Retina (tissue), 1 donor: Measurements from ENCODE around the gene CD300LF.

Source experiments
- DNase-seq: peaks from one replicate; pipeline ENCODE4 v3.0.0-alpha.2; 2016

The CD300LF gene

DNA sequence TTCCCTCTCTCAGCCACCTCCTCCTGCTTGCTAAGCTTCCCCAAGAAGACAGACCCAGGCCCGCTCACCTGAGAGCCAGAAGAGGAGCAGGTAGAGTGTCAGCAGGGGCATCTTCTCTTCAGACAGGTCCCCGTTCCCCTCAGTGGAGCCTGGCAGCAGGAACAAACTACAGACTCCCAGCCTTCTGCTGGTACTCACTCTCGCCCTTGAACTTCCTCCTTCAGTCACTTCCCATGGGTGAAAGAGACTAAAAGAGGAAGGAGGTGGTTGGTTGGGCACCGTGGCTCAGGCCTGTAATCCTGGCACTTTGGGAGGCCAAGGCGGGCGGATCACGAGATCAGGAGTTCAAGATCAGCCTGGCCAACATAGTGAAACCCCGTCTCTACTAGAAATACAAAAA, at the start of gene CD300LF:
Gene CD300LF, minus strand, starts transcription at position 168 of the 400 bp plus-strand sequence. Its CDS starts 57 bp downstream, at position 111.
- no peak for DNase-seq

DNA sequence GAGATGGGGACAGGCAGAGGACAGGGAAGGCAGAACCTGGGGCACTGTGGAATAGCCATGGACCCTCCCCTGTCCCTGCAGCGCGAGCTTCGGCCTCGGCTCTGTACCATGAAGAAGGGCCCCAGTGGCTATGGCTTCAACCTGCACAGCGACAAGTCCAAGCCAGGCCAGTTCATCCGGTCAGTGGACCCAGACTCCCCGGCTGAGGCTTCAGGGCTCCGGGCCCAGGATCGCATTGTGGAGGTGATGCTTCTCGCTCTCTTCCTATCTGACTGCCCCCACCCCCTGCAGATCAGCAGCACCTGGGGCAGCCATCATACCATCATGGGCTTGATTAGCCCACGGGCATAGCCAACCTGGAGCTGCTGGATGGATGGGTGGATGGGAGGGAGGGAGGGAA, 49.2 kb upstream of the CD300LF start:
- no peak for DNase-seq

DNA sequence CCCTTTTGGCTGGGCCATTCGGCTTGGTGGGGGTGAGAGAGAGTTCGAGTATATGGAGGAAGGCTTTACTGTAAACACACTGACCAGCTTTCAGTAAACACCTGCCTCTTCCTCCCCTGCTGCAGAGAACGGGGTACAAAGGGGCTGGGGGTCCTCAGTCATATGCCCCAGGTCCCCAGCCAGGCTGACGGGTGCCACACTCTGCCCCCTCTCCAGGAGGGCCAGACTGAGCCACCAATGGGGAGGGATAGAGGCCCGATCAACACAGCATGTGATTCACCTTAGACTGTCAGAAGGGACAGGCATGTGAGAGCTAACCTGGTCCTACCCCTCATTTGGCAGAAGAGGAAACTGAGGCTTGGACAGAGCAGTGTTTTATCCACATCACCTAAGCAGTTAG, 48.7 kb upstream of the CD300LF start:
- DNase-seq: no peak

DNA sequence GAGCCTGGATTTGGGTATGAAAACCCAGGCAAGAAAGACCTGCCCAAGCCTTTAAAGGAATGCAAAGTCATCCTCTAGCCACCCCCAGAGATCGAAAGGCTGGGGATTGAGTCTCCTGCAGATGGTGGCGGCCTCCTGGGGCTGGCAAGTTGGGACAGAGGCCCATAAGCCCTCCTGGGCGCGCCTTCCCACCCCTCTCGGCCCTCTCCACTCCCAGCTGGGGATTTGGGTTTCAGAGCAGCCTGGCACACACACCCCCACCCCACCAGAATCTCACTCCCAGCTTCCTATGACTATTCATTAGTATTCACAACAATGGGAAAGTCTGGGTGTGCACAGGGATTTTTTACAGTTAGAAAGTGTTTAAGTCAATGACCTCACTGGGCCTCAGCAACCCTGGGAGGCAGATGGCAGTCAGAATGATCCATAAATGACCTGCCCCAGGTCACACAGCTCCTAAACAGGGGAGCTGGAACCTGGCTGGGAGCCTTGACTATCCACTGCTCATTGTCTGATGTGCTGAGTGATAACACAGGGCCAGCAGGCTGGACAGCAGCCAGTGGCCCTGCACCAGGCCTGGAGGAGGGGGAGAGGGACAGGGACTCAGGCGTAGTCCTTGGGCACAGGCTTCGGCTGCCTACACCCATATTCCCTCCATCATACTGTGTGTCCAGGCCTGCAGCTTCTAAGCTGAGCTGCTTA, 47.8 kb upstream of the CD300LF start:
- DNase-seq: no peak

DNA sequence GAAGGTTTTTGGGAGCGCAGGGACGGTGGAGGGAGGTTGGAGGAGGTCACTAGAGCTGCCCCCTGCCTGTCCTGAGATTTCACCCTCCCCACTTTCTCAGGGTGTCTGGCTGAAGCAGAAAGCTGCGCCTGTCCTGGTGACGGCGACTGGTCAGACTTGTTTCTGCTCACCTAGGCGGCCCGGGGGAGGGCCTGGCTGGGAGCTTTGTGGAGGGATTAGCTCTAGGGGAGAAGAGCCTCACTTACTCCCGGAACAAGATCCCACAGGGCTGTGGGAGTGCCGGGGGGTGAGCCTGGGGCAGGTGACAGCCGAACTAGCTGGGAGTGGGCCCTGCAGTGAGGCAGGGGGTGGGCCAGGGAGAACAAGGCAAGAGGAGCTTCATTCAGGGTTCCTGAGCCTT, 47.2 kb upstream of the CD300LF start:
- no peak for DNase-seq

DNA sequence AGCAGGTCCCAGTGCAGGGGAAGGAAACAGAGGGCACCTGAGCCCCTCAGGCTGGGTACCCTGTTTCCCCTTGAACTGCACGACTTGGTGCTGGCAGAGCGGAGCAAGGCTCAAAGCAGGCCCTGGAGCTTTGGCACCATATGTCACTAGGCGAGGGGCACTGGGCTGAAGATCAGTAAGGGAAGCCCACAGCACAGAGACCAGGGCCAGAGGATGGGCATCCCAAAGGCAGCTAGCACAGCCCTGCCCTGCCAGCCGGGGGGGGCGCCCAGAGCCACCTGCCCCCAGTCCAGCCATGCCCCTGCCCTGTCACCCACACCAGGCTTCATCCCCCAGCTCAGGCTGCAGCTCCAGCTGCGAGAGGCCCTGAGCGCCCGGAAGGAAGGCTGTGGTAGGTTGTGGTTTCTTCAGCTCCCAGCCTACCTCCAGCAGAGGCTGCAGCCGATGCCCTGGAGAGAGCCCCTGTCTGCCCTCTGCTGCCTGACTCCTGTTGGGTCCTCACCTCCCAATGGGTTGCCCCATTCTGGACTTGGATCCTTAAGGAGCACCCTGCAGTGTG, 46.6 kb upstream of the CD300LF start:
- DNase-seq: no peak

DNA sequence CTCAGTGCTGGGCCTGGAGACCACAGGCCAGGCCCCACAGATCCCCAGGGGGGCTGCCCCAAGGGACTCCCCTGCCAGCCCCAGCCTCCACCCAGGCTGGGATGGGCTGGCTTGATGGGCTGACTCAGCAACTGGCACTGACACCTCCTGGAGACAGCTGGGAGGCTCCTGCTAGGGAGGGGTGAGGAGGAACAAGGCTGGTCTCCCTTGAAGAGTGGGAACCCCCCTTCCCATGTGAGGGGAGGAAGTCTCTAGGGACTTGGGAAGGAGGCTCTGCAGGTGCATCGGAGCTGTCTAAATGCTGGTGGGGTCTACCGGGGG, 46.1 kb upstream of the CD300LF start:
- no peak for DNase-seq

DNA sequence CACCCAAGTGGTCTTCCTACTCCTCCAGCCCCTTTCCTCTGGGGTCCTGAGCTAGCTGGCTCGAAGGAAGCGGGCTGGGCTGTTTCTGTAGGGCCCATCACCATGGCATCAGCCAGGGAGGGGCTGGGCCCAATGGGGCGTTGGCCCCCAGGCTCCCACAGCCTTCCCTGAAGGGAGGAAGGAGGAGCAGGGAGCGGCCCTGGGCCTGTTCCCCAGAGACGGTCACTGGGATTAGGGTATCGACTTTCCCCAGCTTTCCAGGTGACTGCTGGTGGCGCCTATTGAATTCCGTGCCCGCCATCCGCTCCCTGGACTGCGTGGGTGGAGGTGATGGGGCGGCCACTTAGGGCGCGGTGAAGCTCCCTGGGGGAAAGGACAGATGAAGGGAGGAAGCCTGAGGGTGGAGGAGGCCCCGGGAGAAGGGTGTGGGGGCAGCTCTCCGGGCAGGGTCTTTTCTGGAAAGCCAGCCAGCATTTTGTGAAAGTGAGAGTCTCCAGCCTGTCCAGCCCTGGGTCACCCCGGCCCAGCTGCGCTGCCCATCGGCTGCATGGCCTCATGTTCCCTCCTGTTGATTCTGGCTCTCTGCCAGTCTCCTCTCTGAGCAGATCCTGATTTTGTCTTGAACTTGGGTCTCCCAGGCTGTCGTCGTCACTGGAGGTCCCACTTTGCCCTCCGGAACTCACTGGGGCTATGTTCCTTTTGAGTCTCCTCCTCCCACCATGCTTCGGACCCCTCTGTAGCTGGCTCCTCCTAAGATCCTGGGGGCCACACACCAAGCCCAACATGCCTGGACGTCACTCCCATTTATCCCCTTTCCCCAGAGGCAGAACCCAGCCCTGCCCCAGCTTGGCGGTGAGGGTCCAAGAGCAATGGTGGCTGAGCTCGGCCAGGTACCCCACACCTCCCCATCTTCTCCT, 45.5 kb upstream of the CD300LF start:
- no peak for DNase-seq

DNA sequence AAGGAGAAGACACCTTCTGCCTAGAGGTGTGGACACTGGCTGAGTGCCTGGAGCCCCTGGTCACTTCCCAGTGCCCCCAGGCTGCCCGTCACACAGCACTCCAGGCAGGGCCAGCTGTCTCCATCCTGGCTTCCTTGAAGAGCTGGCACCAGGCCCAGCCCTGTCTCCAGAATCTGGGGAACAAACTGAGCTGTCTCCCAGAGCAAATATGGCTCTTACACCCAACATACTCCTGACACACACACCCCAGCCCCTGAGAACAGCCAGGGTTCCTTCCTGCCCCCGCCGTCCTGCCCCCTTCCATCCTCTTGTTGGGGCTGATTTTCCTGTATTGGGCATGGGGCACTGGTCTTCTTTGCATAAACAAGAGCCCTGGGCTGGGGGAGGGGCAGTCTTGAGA, 44.8 kb upstream of the CD300LF start:
- no peak for DNase-seq

DNA sequence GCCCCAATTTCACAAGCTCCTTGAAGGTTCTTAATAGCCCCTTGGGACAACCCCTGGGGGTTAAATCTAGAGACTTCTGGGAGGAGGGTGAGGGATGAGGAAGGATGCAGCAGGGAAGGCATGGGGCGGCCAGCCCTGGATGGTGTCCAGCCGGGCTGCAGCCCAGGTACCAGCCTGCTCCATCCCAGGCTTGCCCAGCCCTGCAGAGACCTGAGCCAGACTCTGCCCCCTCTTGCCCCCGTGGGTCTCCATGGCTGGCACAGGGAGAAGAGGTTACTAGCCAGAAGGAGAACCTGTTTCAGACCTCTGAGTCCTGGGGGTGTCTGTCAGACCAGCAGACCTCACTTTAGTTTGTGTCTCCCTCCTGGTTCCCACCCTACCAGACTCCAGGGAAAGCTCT, 44.2 kb upstream of the CD300LF start:
- no peak for DNase-seq

DNA sequence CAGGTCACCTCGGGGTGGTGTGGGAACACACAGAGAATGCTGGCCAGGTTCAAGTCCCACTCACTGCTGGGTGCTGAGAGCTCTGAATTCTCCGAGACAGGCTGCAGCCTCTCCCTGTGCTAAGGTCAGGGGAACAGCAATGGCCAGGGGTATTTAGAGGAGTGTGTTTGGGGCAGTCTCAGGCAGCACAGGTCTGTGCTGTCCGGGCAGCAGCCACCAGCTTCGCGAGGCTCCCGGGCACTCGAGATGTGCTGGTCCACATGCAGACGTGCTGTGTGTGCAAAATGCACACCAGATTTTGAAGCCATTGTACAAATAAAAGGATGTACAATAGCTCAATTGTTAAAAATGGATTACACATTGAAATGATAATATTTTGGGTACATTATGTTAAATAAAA, 42.8 kb upstream of the CD300LF start:
- DNase-seq: no peak

DNA sequence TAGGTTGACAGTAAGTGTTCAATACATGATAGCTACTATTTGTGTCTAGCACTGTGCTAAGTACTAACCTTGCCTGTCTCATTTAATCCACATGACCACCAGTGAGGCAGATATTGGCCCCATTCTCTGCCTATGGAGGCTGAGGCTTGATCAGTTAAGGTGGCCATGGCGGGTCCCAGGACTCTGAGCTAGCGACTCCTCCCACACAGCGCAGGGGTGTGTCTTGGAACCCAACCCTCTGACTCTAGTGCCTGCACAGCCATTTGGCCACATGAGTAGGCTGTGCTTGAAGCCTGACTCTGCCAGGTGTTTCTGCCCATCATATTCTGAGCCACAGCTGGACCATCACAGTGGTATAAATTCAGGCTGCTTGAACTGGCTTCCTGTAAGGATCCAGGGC, 42.1 kb upstream of the CD300LF start:
- no peak for DNase-seq

DNA sequence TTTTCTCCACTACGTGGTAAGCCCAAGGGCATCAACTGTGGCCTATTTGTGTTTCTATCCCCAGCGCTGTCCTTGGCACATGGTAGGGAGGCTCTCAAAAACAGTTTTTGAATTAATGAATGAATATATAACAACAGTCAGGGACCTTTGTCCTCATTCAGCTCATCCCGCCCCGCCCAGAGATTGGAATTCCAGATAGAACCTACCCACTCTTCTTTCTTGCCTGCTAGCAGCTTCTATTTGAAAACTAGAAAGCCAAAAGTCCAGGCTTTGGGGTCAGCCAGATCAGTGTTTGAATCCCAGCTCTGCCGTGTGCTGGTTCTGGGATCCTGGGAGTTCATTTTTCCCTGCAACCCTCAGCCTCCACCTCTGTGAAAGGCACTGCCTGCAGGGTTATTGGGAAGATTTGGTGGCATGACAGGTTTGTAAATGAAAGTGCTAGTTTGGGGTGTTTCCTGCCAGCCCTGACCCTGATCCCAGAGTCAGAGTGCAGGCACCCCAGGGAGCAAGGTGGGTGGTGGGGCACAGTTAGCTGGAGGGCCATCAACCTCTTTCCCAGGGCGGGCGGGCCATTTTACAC, 40.2 kb upstream of the CD300LF start:
- no peak for DNase-seq

DNA sequence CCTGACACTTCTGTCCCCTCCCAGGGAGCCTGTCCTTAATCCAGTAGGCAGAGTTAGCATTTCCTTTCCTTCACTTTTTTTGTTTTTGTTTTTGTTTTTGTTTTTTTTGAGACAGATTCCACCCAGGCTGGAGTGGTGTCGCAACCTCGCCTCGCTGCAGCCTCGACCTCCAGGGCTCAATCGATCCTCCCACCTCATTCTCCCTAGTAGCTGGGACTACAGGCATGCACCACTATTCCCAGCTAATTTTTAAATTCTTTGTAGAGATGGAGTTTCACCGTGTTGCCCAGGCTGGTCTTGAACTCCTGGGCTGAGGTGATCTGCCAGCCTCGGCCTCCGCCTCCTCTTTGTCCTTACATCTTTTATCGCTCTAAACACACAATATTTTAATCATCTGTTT, 39.7 kb upstream of the CD300LF start:
- no peak for DNase-seq

DNA sequence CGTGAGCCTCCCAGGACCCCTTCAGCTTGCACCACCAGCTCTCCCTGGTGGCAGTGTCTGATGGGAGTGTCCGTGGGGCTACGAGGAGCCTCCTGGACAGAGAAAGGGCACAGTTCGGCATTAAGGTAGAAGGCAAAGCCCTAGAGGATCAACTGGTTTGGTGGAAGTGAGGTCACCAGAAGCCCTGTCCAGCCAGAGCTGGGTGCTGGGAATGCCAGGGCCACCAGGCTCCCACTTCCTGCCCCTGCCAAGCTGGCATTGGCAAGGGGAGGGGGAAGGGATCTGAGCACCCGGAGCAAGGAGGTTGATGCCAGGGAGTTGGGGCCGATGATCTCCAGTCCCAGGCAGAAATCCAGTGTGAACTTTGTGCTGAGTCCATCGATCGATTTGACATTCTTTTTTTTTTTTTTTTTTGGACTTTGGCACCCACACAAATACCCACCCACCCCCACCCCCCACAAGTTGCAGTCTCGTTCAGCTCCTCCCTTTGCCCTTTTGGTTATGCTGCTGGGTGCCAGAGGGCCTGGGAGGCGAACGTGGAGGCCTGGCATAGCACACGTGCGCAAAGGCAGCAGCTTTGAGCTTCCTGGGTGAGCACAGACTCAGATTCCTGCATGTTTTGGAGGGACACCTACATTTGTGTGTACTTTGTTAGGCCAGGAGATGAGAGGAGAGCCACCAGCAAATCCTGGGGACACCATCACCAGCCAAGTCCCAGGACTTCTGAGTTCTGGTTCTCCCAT, 37.8 kb upstream of the CD300LF start:
- DNase-seq: no peak

DNA sequence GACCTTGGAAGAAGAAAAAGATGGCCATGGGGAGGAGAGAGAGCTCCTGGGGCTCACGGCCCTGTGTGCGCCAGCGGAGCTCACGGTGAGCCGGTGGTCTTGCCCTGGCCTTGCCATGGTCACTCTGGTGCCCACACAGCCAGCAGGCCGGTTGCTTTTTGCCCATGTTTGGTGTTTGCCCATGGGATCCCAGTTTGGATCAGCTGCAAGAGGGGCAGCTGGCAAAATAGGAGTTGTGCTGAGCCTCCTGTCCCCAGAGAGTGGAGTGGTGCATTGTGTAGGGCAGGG, 37.3 kb upstream of the CD300LF start:
- DNase-seq: no peak

DNA sequence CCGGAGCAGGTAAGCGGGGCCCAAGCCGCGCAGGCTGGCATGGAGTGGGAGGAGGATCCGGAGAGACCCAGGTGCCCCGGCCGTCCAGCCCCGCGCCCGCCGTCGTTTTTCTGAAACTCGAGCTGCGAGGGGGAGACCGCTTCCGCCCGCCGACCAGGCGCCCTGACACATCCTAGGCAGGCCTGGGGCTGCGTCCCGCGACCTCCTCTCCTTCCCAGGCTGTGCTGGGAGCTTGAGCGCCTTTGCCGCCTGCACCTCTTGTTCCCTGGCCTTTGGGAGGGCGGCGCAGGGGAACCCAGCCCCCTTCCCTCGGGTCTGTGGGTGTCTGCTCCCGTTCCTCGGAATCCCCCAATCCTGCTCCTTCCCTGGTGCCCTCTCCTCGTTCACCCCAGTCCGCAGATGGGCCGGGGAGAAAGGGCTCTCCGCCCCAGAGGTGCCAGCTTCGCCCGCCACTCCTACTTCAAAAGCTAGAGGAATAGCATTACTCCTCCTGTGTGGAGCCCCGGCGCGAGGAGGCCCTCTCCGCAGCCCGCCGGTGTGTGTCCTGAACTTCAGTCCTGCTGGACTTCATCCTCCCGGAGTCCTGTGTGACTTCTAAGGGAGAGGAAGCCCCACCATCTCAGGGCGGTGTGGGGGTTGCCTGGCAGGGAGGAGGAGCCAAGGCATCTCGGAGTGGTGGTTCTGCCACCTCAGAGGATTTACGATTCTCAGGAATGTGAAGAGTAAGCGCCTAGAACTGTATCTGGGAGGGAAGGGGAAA, 36.7 kb upstream of the CD300LF start:
- peak; percentile 52 for DNase-seq

DNA sequence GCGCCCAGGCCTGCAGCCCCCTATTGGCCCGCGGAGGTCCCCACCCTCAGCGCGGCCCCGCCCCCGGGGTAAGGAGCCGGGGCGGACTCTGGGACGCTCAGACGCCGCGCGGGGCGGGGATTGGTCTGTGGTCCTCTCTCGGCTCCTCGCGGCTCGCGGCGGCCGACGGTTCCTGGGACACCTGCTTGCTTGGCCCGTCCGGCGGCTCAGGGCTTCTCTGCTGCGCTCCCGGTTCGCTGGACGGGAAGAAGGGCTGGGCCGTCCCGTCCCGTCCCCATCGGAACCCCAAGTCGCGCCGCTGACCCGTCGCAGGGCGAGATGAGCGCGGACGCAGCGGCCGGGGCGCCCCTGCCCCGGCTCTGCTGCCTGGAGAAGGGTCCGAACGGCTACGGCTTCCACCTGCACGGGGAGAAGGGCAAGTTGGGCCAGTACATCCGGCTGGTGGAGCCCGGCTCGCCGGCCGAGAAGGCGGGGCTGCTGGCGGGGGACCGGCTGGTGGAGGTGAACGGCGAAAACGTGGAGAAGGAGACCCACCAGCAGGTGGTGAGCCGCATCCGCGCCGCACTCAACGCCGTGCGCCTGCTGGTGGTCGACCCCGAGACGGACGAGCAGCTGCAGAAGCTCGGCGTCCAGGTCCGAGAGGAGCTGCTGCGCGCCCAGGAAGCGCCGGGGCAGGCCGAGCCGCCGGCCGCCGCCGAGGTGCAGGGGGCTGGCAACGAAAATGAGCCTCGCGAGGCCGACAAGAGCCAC, 36.0 kb upstream of the CD300LF start, which contains the start of gene NHERF1:
Gene NHERF1, plus strand, starts transcription at position 100 of the 750 bp plus-strand sequence. Its CDS starts 219 bp downstream, at position 319.
- peak; percentile 92 for DNase-seq

DNA sequence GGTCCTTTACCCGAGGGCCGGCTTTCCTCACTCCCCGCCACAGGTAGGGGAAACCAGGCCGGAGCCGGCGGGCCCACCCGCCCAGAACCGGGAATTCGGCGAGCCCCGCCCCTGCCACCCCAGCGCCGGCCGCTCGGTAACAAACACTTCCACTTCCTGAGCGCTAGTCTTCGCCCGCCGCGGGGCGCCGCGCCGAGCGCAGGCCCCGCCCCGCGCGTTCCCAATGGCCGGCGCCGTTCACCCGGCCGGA, 35.5 kb upstream of the CD300LF start:
- no peak for DNase-seq

DNA sequence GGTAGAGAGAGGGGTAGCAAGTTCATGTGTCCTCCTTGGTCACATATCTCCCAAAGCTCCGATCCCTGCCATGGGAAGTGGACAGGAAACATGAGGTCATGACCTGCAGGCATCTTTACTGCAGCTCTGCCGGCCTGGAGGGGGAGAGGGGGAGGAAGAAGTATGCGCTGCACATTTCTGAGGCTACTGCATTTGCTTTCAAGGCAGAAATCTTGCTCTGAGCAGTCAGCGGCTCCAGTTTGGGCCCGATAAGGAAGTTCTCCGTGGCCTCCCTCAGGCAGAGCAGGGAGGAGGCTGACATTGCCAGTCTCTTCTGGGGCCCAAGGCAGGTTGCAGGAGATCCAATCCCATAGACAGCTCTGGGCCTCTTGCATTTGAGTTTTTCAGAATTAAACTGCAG, 34.2 kb upstream of the CD300LF start:
- DNase-seq: no peak

DNA sequence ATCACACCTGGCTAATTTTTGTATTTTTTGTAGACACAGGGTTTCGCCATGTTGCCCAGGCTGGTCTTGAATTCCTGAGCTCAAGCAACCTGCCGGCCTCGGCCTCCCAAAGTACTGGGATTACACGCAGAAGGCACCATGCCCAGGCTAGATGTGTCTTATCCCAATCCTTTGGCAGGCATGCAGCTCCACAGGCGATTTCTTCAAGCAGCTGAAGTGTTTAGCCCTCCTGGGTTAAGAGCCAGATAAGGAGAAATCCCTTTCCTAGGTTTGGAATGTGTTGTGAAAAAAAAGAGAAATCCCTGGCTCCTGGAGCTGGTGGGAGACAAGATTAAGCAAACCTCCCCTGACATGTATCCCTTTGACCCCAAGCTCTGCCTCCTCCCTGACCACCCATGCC, 33.7 kb upstream of the CD300LF start:
- DNase-seq: no peak
